ENCODE measurements around the gene CGB1.

The CGB1 gene

GRCh38 chr19:48994035-48994386, 42.7 kb downstream of the CGB1 start:
- peaks cover 10% of the 10 kb centered on the region for H3K4me1 ChIP-seq (ENCODE audit: low read length)
- H3K4me2 ChIP-seq (ENCODE audit: low read depth, low read length) = peak overlapping the region; percentile 89
- H3F3A ChIP-seq (ENCODE audit: insufficient read depth, low read length) = no peaks in the 10 kb centered on the region
- peak overlapping the region; percentile 89; the same call in 1 of the 2 replicates for H3K27ac ChIP-seq (ENCODE audit: low read length)
- no peaks in the 10 kb centered on the region for H3K36me3 ChIP-seq (replicated peaks; ENCODE audit: insufficient read depth, low read length)
- peaks cover 79% of the 10 kb centered on the region for H3K79me2 ChIP-seq (ENCODE audit: low read length)
- H3K4me3 ChIP-seq (ENCODE audit: low read length) = peak overlapping the region; percentile 96
- H2AFZ ChIP-seq (ENCODE audit: low read length) = peak overlapping the region; percentile 52
- H3K9ac ChIP-seq (ENCODE audit: low read length) = peak overlapping the region; percentile 87
- H3K27me3 ChIP-seq (replicated peaks; ENCODE audit: insufficient read depth, low read length) = no peaks in the 10 kb centered on the region
- DNase-seq = no peak
- TF ChIP-seq EZH2 (optimal IDR thresholded peaks at IDR 0.05; ENCODE audit: low read depth, low read length) (no peak), CTCF (IDR thresholded peaks at IDR 0.05; ENCODE audit: low read length) (no peak), EZH2phosphoT487 (IDR thresholded peaks at IDR 0.05; ENCODE audit: low read length) (no peak)
- H3K9me3 ChIP-seq (replicated peaks; ENCODE audit: insufficient read depth, low read length) = no peaks in the 10 kb centered on the region
- H3K9me2 ChIP-seq (replicated peaks; ENCODE audit: insufficient read depth, low read length) = no peaks in the 10 kb centered on the region
- H4K20me1 ChIP-seq (ENCODE audit: insufficient read depth, low read length) = no peaks in the 10 kb centered on the region

GRCh38 chr19:48993175-48994034, 43.3 kb downstream of the CGB1 start, which contains the start of the genes GYS1 and RUVBL2:
Gene GYS1, minus strand, starts transcription at chr19:48993309. Its CDS starts 197 bp downstream, at chr19:48993112.
Gene RUVBL2, plus strand, starts transcription at chr19:48993887. Its CDS starts 25 bp downstream, at chr19:48993912.
- Histone ChIP-seq H3K27me3 (replicated peaks; ENCODE audit: insufficient read depth, low read length) (no peaks in the 10 kb centered on the region), H3K9ac (ENCODE audit: low read length) (peak within 1 kb of the TSS; percentile 87), H3F3A (ENCODE audit: insufficient read depth, low read length) (no peaks in the 10 kb centered on the region), H3K27ac (ENCODE audit: low read length) (peak within 1 kb of the TSS; percentile 89), H3K9me3 (replicated peaks; ENCODE audit: insufficient read depth, low read length) (no peaks in the 10 kb centered on the region), H3K9me2 (replicated peaks; ENCODE audit: insufficient read depth, low read length) (no peaks in the 10 kb centered on the region), H3K79me2 (ENCODE audit: low read length) (peaks cover 75% of the 10 kb centered on the region), H2AFZ (ENCODE audit: low read length) (peak within 1 kb of the TSS; percentile 77), H3K4me1 (ENCODE audit: low read length) (peaks cover 10% of the 10 kb centered on the region), H4K20me1 (ENCODE audit: insufficient read depth, low read length) (no peaks in the 10 kb centered on the region), H3K4me3 (ENCODE audit: low read length) (peak within 1 kb of the TSS; percentile 96), H3K36me3 (replicated peaks; ENCODE audit: insufficient read depth, low read length) (no peaks in the 10 kb centered on the region), H3K4me2 (ENCODE audit: low read depth, low read length) (peak within 1 kb of the TSS; percentile 89)
- TF ChIP-seq EZH2 (optimal IDR thresholded peaks at IDR 0.05; ENCODE audit: low read depth, low read length) (no peak), CTCF (IDR thresholded peaks at IDR 0.05; ENCODE audit: low read length) (peak; percentile 90)
- peak; percentile 100 for DNase-seq

GRCh38 chr19:48992581-48993174, 44.0 kb downstream of the CGB1 start:
- H2AFZ ChIP-seq (ENCODE audit: low read length) = peak overlapping the region; percentile 69
- DNase-seq = no peak
- H3K79me2 ChIP-seq (ENCODE audit: low read length) = peaks cover 68% of the 10 kb centered on the region

More at GRCh38 chr19:48992581-48993174, 44.0 kb downstream of the CGB1 start:
- H3K4me1 ChIP-seq (ENCODE audit: low read length) = peaks cover 10% of the 10 kb centered on the region
- H4K20me1 ChIP-seq (ENCODE audit: insufficient read depth, low read length) = no peaks in the 10 kb centered on the region
- no peaks in the 10 kb centered on the region for H3K27me3 ChIP-seq (replicated peaks; ENCODE audit: insufficient read depth, low read length)
- no peaks in the 10 kb centered on the region for H3K9me2 ChIP-seq (replicated peaks; ENCODE audit: insufficient read depth, low read length)
- peak overlapping the region; percentile 89; the same call in 1 of the 2 replicates for H3K27ac ChIP-seq (ENCODE audit: low read length)
- no peaks in the 10 kb centered on the region for H3K9me3 ChIP-seq (replicated peaks; ENCODE audit: insufficient read depth, low read length)
- peak overlapping the region; percentile 75 for H3K9ac ChIP-seq (ENCODE audit: low read length)
- peak overlapping the region; percentile 96 for H3K4me3 ChIP-seq (ENCODE audit: low read length)
- H3K4me2 ChIP-seq (ENCODE audit: low read depth, low read length) = peak overlapping the region; percentile 62
- H3F3A ChIP-seq (ENCODE audit: insufficient read depth, low read length) = no peaks in the 10 kb centered on the region
- TF ChIP-seq CTCF (IDR thresholded peaks at IDR 0.05; ENCODE audit: low read length) (no peak), EZH2phosphoT487 (IDR thresholded peaks at IDR 0.05; ENCODE audit: low read length) (no peak), EZH2 (optimal IDR thresholded peaks at IDR 0.05; ENCODE audit: low read depth, low read length) (no peak)
- no peaks in the 10 kb centered on the region for H3K36me3 ChIP-seq (replicated peaks; ENCODE audit: insufficient read depth, low read length)
